H4 (cell line): ENCODE measurements around the gene DSG3. TPM values are rescaled to one million over a fixed set of nuclear protein-coding genes. Genes with fewer than 3 reads are reported as not detected.
A peak's percentile ranks its signal among the peaks of the same experiment; 100 is the strongest.

Experiments used
- DNase-seq: peaks from one replicate; pipeline ENCODE4 v3.0.0-alpha.2; 2015; ENCODE audit warnings: low spot score
- total RNA-seq: library from RNA; depleted of rRNA; stranded (reverse); fragments of >200 nt; shearing (Covaris generic); gene quantifications from 2 replicates; pipeline ENCODE4 v1.2.3, GENCODE V29; 2014; rRNA removed

The DSG3 gene
- total RNA-seq: not detected in 2 replicates

DNA sequence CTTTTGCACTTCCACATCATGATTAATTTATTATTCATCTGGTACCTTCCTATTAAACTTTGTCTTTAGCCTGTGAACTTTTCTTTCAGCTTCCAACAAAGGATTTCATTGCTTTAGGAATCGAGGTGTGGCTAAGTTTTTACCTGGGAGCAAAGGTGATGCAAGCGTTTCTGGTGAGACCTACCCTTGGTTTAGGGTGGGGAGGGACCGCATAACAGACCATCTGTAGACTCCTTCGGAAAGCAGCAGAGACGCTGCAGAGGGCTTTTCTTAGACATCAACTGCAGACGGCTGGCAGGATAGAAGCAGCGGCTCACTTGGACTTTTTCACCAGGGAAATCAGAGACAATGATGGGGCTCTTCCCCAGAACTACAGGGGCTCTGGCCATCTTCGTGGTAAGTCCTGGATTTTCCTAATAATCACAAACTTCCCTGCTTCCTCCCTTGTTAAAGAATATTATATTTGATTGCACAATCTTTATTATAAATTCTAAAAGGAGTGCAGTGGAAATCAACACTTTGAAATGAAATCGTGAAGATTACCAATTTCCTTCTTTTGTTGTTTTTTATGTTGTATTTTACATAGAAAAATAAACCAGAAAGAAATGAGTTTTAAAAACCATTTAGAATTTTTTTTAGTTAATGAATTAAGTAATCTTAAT is at the start of gene DSG3:
Gene DSG3 (plus strand): TSS at position 212 of the 662 bp plus-strand sequence. CDS start 137 bp downstream, at position 349.
- no peak for DNase-seq

GRCh38 chr18:31398191-31398590 is 49.4 kb upstream of the DSG3 start:
- DNase-seq: no peak

- peak; percentile 38 for DNase-seq
Observed at GRCh38 chr18:31399306-31400032, 48.1 kb upstream of the DSG3 start.

- DNase-seq: no peak
Observed at GRCh38 chr18:31401156-31402025, 46.1 kb upstream of the DSG3 start.

GRCh38 chr18:31402026-31402373 is 45.5 kb upstream of the DSG3 start:
- no peak for DNase-seq

GRCh38 chr18:31403409-31403808 is 44.1 kb upstream of the DSG3 start:
- no peak for DNase-seq

DNA sequence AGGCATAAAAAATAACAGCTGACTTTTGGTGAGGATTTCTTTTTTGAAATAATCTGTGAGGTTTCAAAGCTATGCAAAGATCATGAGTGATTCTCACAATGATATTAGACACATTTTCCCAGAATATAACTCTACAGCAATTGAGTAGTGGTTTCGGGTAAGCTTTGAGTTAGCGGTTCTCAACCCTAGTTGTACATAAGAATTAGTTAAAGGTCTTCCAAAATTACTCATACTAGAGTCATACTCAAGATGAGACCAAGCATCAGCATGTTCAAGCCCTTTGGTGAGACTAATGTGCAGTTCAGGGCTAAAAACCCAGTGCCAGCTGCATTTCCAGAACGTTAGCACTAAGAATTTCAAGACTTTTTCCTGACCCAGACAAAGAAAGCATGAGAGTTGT is 39.9 kb upstream of the DSG3 start:
- no peak for DNase-seq

- no peak for DNase-seq
Observed at GRCh38 chr18:31409276-31409675, 38.3 kb upstream of the DSG3 start.

GRCh38 chr18:31410716-31411483 is 36.6 kb upstream of the DSG3 start:
- no peak for DNase-seq

- no peak for DNase-seq
Observed at GRCh38 chr18:31413137-31413536, 34.4 kb upstream of the DSG3 start.

- no peak for DNase-seq
Observed at GRCh38 chr18:31417850-31418249, 29.7 kb upstream of the DSG3 start.

GRCh38 chr18:31419457-31419932 is 28.0 kb upstream of the DSG3 start:
- no peak for DNase-seq

DNA sequence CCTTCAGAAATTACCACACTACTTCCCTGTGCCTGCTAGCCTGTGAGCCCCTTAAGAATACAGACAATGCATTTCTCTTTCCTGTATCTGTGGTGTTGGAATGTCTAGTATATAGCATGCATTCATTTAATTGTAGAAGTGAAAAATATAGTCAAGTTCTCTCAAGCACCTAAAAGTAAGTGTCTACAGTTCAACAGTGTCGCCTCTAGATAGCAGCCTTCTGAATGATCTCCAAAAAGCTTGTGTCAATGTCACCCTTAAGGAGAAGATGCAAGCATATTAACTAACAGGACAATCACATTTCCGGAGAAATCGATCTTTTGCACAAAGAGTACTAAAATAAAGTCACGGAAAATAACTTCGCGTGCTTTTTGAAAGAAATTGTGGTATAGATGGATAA is 27.5 kb upstream of the DSG3 start:
- DNase-seq: no peak

DNA sequence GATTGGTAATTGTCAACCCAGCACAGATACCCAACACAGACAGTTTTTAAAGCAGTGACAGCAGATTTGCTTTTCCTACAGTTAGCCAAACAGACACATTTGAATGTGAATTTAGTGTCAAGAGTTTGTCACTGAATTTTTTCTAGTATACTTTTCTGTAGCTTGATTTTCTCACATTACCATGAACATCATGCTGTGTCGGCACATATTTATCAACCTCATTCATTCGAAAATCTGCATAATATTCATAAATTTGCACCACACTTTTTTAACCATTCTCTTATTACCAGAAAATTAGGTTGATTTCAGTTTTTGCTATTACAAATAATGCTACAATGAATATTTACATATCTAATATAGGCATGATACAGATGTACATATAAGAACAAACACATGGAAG is 27.0 kb upstream of the DSG3 start:
- DNase-seq: no peak

- DNase-seq: peak; percentile 33
Observed at GRCh38 chr18:31424383-31424988, 23.1 kb upstream of the DSG3 start.

DNA sequence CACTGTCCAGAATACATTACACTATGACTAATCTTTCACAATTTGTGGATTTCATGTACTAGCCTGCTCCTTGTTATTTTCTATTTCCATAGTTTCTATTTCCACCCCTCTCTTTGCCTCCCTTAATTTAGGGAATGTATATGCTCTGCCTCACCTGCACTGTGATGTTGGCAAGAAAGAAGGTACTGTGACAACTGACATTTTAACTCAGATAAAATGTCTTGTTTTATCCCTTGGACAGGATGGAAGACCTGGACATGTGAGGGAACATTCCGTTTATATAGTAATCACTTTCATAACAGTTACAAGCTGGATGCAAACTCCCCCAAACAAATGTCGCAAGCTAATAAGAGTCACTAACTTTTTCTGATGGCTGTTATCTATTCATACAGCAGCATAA is 21.5 kb upstream of the DSG3 start:
- no peak for DNase-seq

DNA sequence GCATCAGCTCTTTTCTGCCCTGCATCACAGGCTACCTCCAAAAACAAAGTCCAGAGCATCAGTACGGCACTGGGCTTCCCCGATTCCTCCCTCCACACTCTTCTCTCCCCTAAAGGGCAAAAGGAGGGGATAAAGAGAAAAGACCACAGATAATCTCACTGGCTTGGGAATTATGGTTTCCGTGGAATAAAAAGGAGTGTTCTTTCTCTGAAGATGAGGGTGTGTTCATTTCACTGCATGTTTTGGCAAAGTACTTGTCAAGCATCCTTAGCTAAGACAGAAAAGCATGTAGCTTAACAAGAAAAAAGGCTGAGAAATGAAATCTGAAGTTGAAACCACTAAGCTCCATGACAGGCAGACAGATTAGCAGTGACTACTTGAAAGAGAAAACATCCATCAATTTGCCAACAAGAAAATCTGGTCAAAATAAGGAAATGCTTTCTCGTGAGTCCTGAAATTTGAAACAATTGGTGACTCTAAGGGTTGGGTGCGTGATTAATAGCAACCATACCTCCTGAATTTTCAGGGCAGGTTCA is 20.6 kb upstream of the DSG3 start:
- no peak for DNase-seq

DNA sequence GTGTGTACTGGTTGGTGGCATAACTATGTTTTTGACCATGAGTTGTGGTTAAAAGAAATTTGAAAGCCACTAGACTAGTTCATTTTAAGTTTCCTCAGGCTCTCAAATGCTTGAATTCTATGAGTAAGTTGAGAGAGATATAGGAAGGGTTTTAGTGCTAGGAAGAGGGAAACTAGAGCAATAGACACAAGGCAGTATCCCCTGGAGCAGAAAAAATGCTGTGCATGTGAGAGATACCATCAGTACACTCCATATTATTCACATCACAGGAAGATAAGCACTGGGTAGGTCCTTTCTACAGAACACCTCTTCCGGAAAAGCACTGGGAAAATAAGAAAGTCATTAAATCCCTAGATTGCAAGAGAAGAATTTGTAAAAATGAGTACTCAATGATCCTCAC is 19.3 kb upstream of the DSG3 start:
- DNase-seq: no peak

GRCh38 chr18:31429623-31430022 is 17.9 kb upstream of the DSG3 start:
- DNase-seq: peak; percentile 5

DNA sequence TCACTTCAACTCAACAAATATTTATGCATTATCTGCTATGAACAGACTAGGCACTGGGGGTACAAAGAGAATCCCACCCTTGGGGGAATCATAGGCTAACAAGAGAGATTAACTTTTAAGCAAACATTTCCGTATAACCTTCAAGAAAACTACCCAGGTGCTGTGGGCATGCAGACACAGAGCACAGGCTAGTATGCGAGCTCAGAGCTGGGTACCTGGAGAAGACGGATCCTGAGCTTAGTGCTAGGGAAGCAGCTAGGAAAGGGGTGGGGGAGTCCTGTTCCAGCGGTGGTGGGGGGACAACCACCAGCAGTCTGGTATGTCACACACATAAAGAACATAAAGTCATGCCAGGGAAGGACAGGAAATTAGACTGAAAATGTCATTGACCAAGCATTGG is 17.5 kb upstream of the DSG3 start:
- DNase-seq: no peak

- DNase-seq: no peak
Observed at GRCh38 chr18:31430554-31430953, 17.0 kb upstream of the DSG3 start.
